HG03039 (cell line): ENCODE measurements around the gene GID8.
A peak's percentile ranks its signal among the peaks of the same experiment; 100 is the strongest.
"Not testable (repeated sequence)": the region's sequence is repeated elsewhere in the genome, so short reads cannot be mapped to it uniquely, and the experiment has no call there.

ENCODE experiments used
- ATAC-seq: cut with Tn5 transposase; IDR thresholded peaks from one replicate; pipeline ENCODE4 v1.9.1; 2021; ENCODE audit warnings: mild to moderate bottlenecking, moderate library complexity; ENCODE audit not compliant: unreplicated experiment

GID8 gene

GRCh38 chr20:62921119-62921687 lies 16.7 kb upstream of the GID8 start:
- no peak for ATAC-seq

- no peak for ATAC-seq
Observed at GRCh38 chr20:62922451-62922921, 15.5 kb upstream of the GID8 start.

- not testable (repeated sequence) for ATAC-seq
Observed at GRCh38 chr20:62923059-62923668, 14.8 kb upstream of the GID8 start.

GRCh38 chr20:62923669-62924441 lies 14.1 kb upstream of the GID8 start:
- ATAC-seq = no peak

- ATAC-seq = no peak
Observed at GRCh38 chr20:62924442-62925075, 13.4 kb upstream of the GID8 start.

GRCh38 chr20:62925076-62925419 lies 12.9 kb upstream of the GID8 start:
- ATAC-seq = no peak

GRCh38 chr20:62925420-62926228 lies 12.3 kb upstream of the GID8 start:
- peak; percentile 15 for ATAC-seq

- peak; percentile 83 for ATAC-seq
Observed at GRCh38 chr20:62926229-62927127, 11.5 kb upstream of the GID8 start, which contains the start of gene DIDO1. Gene DIDO1 (minus strand): TSS chr20:62926505.

- ATAC-seq = no peak
Observed at GRCh38 chr20:62927128-62927705, 10.7 kb upstream of the GID8 start.

GRCh38 chr20:62928246-62928939 lies 9.6 kb upstream of the GID8 start:
- ATAC-seq = no peak

- no peak for ATAC-seq
Observed at GRCh38 chr20:62929051-62929538, 8.9 kb upstream of the GID8 start.

GRCh38 chr20:62931464-62931863 lies 6.5 kb upstream of the GID8 start:
- ATAC-seq = no peak

GRCh38 chr20:62933966-62934365 lies 4.0 kb upstream of the GID8 start:
- ATAC-seq = no peak

GRCh38 chr20:62935204-62935967 lies 2.6 kb upstream of the GID8 start:
- no peak for ATAC-seq

GRCh38 chr20:62935968-62936585 lies 1.9 kb upstream of the GID8 start:
- no peak for ATAC-seq

- ATAC-seq = peak; percentile 79
Observed at GRCh38 chr20:62937268-62938104, 461 bp upstream of the GID8 start.

GRCh38 chr20:62940875-62941274 lies 2.9 kb downstream of the GID8 start:
- no peak for ATAC-seq
